Panc1 (cell line): Measurements from ENCODE around the gene RASGEF1C. TPM values are rescaled to one million over a fixed set of nuclear protein-coding genes. Genes with fewer than 3 reads are reported as not detected.

Experiments
- ATAC-seq: fragments of 200-7000 bp; cut with Tn5 transposase; 2 replicates; pipeline ENCODE4 v1.9.1; 2020; ENCODE audit warnings: mild to moderate bottlenecking, moderate library complexity
- BruUV-seq: library from RNA; stranded (reverse); fragments of 400-500 nt; replicated peaks from 2 replicates; lab custom pipeline; 2021; lab: Mats Ljungman, UMichigan
- CTCF ChIA-PET: fragments of 300-600 bp; sonication (Branson Sonifier 250); formaldehyde crosslinking; loops from one replicate; lab custom pipeline; 2022; ENCODE audit warnings: antibody characterized with exemption; lab: Charles Lee
- POLR2A ChIA-PET: fragments of 300-600 bp; sonication (Branson Sonifier 250); formaldehyde crosslinking; loops from one replicate; lab custom pipeline; 2022; ENCODE audit warnings: antibody characterized with exemption; lab: Charles Lee
- DNase-seq: peaks from one replicate; pipeline ENCODE4 v3.0.0-alpha.2; 2010; ENCODE audit warnings: low read depth, low spot score
- H3K27ac ChIP-seq: 2 replicates; pipeline ENCODE4 v1.5.1; 2011; ENCODE audit warnings: mild to moderate bottlenecking, low read length, inconsistent platforms
- H3K27me3 ChIP-seq: fragments of 200-500 bp; sonication (Bioruptor generic); 2 replicates; pipeline ENCODE4 v1.6.0; 2014; ENCODE audit warnings: low read length, inconsistent platforms; ENCODE audit not compliant: control insufficient read depth, insufficient read depth
- H3K36me3 ChIP-seq: fragments of 200-500 bp; sonication (Bioruptor generic); 2 replicates; pipeline ENCODE4 v1.5.1; 2014; ENCODE audit warnings: inconsistent platforms, mild to moderate bottlenecking, low read length, moderate library complexity; ENCODE audit not compliant: control insufficient read depth, insufficient read depth
- H3K4me1 ChIP-seq: 2 replicates; pipeline ENCODE4 v1.5.1; 2011; ENCODE audit warnings: inconsistent platforms, mild to moderate bottlenecking, low read length, moderate library complexity; ENCODE audit not compliant: control insufficient read depth, insufficient read depth
- H3K4me3 ChIP-seq, 2 experiments: 2 replicates each; pipeline ENCODE4 v1.5.1; 2011 to 2012; ENCODE audit warnings: low read depth in 2 of 2, low read length in 2 of 2, mild to moderate bottlenecking in 2 of 2, inconsistent platforms in 1 of 2, moderate library complexity in 1 of 2
- H3K9me3 ChIP-seq: fragments of 200-500 bp; sonication (Bioruptor generic); 2 replicates; pipeline ENCODE4 v1.5.1; 2014; ENCODE audit warnings: low read depth, mild to moderate bottlenecking, inconsistent platforms, low read length, moderate library complexity; ENCODE audit not compliant: control insufficient read depth, insufficient read depth
- CTCF ChIP-seq: fragments of 450-650 bp; IDR thresholded peaks from 2 replicates; pipeline ENCODE4 v1.5.1; 2017; ENCODE audit warnings: mild to moderate bottlenecking
- POLR2AphosphoS5 ChIP-seq: IDR thresholded peaks from 2 replicates; pipeline ENCODE4 v1.6.1; 2012; ENCODE audit warnings: mild to moderate bottlenecking, low read depth, low read length, moderate library complexity
- SIN3A ChIP-seq: IDR thresholded peaks from 2 replicates; pipeline ENCODE4 v1.6.1; 2012; ENCODE audit warnings: low read depth, mild to moderate bottlenecking, low read length, moderate library complexity, borderline replicate concordance; ENCODE audit not compliant: insufficient read depth
- TCF7L2 ChIP-seq: IDR thresholded peaks from 2 replicates; pipeline ENCODE4 v1.6.1; 2011; ENCODE audit warnings: mild to moderate bottlenecking, low read depth, low read length, inconsistent platforms
- in situ Hi-C: cut with HindIII; loops from 2 replicates; pipeline ENCODE4 v1.10.0; 2016; ENCODE audit warnings: low sequenced_read_pairs, low pct_unique_long_range_greater_than_20kb
- intact Hi-C: fragments of 100-400 bp; cut with micrococcal nuclease; formaldehyde crosslinking; loops from one replicate; pipeline ENCODE4 v1.10.0; 2022; ENCODE audit not compliant: unreplicated experiment
- total RNA-seq: library from RNA; stranded (reverse); gene quantifications from one replicate; pipeline ENCODE4 v1.2.1, GENCODE V29; 2021; ENCODE audit not compliant: unreplicated experiment
- TF ChIP-seq, protein P1 (sequence below), 2 experiments: IDR thresholded peaks; 2 replicates each; pipeline ENCODE4 v1.6.1; 2011 to 2012; ENCODE audit warnings: low read depth in 2 of 2, control low read depth in 1 of 2, low read length in 1 of 2, mild to moderate bottlenecking in 1 of 2, moderate library complexity in 1 of 2; ENCODE audit not compliant: insufficient read depth in 1 of 2

RASGEF1C gene
- total RNA-seq, 1 experiment from 2014 or later, result 0.49 TPM

GRCh38 chr5:180138976-180139730, 69.9 kb downstream of the RASGEF1C start:
- H3K36me3 ChIP-seq, result no peaks in the 10 kb centered on the region
- no peaks in the 10 kb centered on the region for H3K4me1 ChIP-seq
- in situ Hi-C loops, result no loop called here
- POLR2A ChIA-PET, result no interaction called here
- no TSS peak for BruUV-seq
- ATAC-seq (no peak), DNase-seq (no peak)
- no peaks in the 10 kb centered on the region; the same call in 1 of the 2 replicates for H3K27me3 ChIP-seq
- no peaks in the 10 kb centered on the region for H3K9me3 ChIP-seq
- TF ChIP-seq, protein P1, sequence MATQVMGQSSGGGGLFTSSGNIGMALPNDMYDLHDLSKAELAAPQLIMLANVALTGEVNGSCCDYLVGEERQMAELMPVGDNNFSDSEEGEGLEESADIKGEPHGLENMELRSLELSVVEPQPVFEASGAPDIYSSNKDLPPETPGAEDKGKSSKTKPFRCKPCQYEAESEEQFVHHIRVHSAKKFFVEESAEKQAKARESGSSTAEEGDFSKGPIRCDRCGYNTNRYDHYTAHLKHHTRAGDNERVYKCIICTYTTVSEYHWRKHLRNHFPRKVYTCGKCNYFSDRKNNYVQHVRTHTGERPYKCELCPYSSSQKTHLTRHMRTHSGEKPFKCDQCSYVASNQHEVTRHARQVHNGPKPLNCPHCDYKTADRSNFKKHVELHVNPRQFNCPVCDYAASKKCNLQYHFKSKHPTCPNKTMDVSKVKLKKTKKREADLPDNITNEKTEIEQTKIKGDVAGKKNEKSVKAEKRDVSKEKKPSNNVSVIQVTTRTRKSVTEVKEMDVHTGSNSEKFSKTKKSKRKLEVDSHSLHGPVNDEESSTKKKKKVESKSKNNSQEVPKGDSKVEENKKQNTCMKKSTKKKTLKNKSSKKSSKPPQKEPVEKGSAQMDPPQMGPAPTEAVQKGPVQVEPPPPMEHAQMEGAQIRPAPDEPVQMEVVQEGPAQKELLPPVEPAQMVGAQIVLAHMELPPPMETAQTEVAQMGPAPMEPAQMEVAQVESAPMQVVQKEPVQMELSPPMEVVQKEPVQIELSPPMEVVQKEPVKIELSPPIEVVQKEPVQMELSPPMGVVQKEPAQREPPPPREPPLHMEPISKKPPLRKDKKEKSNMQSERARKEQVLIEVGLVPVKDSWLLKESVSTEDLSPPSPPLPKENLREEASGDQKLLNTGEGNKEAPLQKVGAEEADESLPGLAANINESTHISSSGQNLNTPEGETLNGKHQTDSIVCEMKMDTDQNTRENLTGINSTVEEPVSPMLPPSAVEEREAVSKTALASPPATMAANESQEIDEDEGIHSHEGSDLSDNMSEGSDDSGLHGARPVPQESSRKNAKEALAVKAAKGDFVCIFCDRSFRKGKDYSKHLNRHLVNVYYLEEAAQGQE (IDR thresholded peaks at IDR 0.05; ENCODE audit: insufficient read depth in 1 of 2, low read depth in 2 of 2, low read length in 1 of 2), result no peak
- no peak for TF ChIP-seq TCF7L2
- H3K27ac ChIP-seq, result no peak overlapping the region
- intact Hi-C loops, result no loop called here
- H3K4me3 ChIP-seq, result no peak overlapping the region
- CTCF ChIA-PET, result no interaction called here

GRCh38 chr5:180138214-180138975, 70.6 kb downstream of the RASGEF1C start:
- CTCF ChIA-PET, result no interaction called here
- no TSS peak for BruUV-seq
- no peak for ATAC-seq
- POLR2A ChIA-PET, result interaction anchor here (0.5 kb wide), 1 partner anchor 468 kb away, joined by 4 read pairs; no protein-coding TSS in a partner anchor
- no peak for DNase-seq
- no peaks in the 10 kb centered on the region for H3K36me3 ChIP-seq
- H3K27me3 ChIP-seq, result no peaks in the 10 kb centered on the region; the same call in 1 of the 2 replicates
- no peaks in the 10 kb centered on the region for H3K4me1 ChIP-seq
- no peak overlapping the region for H3K4me3 ChIP-seq
- in situ Hi-C loops (no loop called here), intact Hi-C loops (no loop called here)
- no peak for TF ChIP-seq SIN3A
- no peak for TF ChIP-seq TCF7L2
- TF ChIP-seq CTCF, result no peak
- TF ChIP-seq, protein P1 (IDR thresholded peaks at IDR 0.05; ENCODE audit: insufficient read depth in 1 of 2, low read depth in 2 of 2, low read length in 1 of 2), result no peak
- no peak for TF ChIP-seq POLR2AphosphoS5
- H3K9me3 ChIP-seq, result no peaks in the 10 kb centered on the region
- no peak overlapping the region for H3K27ac ChIP-seq
